Bronchial epithelial cell (primary cell): ENCODE results near the gene HCCS. TPM values are rescaled to one million over a fixed set of nuclear protein-coding genes. Genes with fewer than 3 reads are reported as not detected.

ENCODE experiments used
- total RNA-seq: library from RNA; depleted of rRNA; stranded (reverse); fragments of >200 nt; gene quantifications from 2 replicates; pipeline ENCODE4 v1.2.1, GENCODE V29; 2014

HCCS gene
- total RNA-seq, 1 donor from 2014 or later, result 25.3 TPM

Other genes with a start within 250 kb of the HCCS start
- gene AMELX, start 182.1 kb downstream of the HCCS start, total RNA-seq, result not detected in 2 replicates